OCI-LY3 (cell line): ENCODE results near the gene MTOR.

Experiments
- CTCF ChIP-seq: fragments of 200-600, 300-600 bp; sonication (generic); IDR thresholded peaks from 2 replicates; pipeline ENCODE4 v1.5.1; 2014; ENCODE audit warnings: antibody characterized with exemption, low read length, low read depth
- EZH2phosphoT487 ChIP-seq: fragments of 200-600 bp; shearing (Covaris generic); IDR thresholded peaks from 2 replicates; pipeline ENCODE4 v1.6.1; 2018; ENCODE audit warnings: antibody characterized with exemption, mixed run types, low read depth

GRCh38 chr1:11175461-11175860 lies 86.9 kb downstream of the MTOR start:
- TF ChIP-seq CTCF (no peak), EZH2phosphoT487 (no peak)
